AG09319 (cell line): Measurements from ENCODE around the gene TPST1.
"Not testable (repeated sequence)": the region's sequence is repeated elsewhere in the genome, so short reads cannot be mapped to it uniquely, and the experiment has no call there.

Source experiments
- DNase-seq: peaks from one replicate; pipeline ENCODE4 v3.0.0-alpha.2; 2010; ENCODE audit warnings: low read depth; ENCODE audit errors: extremely low read depth
- TF ChIP-seq, protein P1 (sequence below): IDR thresholded peaks from 2 replicates; pipeline ENCODE4 v1.5.1; 2011; ENCODE audit warnings: low read depth, mild to moderate bottlenecking, inconsistent platforms, low read length, moderate library complexity

The TPST1 gene

DNA sequence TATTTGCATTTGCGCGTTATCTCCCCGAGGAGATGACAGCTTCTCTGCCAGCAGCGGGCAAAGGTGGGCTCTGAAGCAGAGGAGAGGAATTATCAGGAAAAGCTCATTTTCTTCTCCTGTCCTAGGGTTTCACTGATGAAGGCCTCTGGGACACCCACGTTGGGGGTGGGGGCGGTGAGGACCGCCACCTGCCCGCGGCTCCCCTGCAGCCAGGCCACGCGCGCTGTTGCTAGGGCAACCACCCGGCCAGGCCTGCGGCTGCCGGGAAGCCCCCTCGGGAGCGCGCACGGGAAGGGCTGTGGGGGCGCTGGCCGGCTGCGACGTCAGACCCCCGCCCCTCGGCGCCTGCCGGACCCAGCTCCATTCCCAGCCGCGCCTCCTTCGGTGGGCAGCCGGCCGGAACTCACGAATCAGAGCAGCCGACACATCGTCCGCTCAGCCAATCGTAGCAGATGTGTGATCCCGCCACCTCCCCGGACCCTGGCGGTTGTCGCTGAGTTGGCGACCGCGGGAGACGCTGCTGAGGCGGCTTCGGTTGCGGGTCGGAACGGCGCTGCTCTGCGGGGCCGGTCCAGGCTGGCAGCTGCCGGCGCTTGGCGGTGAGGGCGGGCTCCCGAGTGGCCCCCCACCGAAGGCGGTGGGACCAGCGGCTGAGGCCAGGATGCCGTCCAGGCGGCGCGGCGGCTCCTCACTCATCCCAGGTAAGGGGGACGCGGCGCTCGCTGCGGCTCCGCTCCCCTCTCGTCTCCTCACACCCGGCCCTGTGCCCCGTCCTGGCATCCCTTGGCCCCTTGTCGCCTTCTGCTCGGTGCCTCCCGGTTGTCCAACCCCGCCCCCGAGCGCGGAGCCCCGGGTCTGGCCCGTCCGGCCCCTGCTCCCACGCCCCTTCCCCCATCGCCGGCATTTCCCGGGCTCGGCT, at the start of gene TPST1:
Gene TPST1 (plus strand): TSS at position 513 of the 919 bp plus-strand sequence. CDS start 35,092 bp downstream, outside the sequence.
- TF ChIP-seq, protein P1, sequence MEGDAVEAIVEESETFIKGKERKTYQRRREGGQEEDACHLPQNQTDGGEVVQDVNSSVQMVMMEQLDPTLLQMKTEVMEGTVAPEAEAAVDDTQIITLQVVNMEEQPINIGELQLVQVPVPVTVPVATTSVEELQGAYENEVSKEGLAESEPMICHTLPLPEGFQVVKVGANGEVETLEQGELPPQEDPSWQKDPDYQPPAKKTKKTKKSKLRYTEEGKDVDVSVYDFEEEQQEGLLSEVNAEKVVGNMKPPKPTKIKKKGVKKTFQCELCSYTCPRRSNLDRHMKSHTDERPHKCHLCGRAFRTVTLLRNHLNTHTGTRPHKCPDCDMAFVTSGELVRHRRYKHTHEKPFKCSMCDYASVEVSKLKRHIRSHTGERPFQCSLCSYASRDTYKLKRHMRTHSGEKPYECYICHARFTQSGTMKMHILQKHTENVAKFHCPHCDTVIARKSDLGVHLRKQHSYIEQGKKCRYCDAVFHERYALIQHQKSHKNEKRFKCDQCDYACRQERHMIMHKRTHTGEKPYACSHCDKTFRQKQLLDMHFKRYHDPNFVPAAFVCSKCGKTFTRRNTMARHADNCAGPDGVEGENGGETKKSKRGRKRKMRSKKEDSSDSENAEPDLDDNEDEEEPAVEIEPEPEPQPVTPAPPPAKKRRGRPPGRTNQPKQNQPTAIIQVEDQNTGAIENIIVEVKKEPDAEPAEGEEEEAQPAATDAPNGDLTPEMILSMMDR: peak; percentile 45
- DNase-seq: peak; percentile 52

DNA sequence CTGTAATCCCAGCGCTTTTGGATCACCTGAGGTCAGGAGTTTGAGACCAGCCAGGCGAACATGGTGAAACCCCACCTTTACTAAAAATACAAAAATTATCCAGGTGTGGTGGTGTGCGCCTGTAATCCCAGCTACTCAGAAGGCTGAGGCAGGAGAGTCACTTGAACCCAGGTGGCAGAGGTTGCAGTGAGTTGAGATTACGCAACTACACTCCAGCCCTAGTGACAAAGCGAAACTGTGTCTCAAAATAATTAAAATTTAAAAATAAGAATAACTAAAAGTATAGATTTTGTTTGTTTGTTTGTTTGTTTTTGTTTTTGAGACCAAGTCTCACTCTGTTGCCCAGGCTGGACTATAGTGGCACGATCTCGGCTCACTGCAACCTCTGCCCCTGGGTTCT, 49.1 kb upstream of the TPST1 start:
- DNase-seq: not testable (repeated sequence)

DNA sequence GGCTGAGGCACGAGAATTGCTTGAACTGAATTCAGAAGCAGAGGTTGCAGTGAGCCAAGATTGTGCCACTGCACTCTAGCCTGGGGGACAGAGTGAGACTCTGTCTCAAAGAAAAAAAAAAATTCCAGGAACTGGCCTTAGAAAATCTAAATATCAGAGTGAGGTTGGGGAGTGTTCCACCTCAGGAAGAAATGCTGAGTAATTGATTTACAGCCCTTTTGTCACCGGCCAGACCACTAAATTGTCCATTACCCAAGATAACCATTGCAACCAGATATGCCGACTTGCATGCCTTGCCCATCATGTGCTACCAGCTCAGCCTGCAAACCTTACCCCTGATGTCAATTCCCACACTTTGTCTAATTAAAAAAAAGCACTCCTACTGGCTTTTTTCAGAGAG, 48.1 kb upstream of the TPST1 start:
- TF ChIP-seq, protein P1: no peak
- no peak for DNase-seq

DNA sequence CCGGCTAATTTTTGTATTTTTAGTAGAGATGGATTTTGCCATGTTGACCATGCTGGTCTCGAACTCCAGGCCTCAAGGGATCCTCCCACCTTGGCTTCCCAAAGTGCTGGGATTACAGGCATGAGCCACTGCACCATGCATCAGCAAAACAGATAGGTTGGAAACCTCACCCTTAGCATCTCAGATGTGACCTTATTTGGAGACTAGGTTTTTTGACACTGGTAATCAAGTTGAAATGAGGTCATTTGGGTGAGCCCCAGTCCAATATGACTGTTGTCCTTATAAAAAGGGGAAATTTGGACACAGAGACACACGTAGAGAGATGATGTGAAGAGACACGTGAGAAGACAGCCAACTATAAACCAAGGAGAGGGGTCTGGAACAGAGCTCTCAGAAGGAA, 42.5 kb upstream of the TPST1 start:
- no peak for DNase-seq

DNA sequence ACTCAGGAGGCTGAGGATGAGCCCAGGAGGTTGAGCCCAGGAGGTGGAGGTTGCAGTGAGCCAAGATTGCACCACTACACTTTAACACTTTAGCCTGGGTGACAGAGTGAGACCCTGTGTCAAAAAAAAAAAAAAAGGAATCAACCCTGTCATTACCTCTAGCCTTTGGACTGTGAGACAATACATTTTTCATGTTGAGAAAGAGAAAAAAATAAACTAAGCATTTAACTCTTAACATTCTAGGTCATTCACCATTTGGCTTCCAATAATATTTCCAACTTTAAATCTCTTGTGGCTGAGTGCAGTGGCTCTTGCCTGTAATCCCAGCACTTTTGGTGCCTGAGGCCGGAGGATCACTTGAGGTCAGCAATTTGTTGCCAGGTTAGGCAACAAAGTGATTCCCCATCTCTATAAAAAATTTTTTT, 41.9 kb upstream of the TPST1 start:
- DNase-seq: no peak

More for the DNA sequence above, 42.5 kb upstream of the TPST1 start:
- TF ChIP-seq, protein P1: no peak

DNA sequence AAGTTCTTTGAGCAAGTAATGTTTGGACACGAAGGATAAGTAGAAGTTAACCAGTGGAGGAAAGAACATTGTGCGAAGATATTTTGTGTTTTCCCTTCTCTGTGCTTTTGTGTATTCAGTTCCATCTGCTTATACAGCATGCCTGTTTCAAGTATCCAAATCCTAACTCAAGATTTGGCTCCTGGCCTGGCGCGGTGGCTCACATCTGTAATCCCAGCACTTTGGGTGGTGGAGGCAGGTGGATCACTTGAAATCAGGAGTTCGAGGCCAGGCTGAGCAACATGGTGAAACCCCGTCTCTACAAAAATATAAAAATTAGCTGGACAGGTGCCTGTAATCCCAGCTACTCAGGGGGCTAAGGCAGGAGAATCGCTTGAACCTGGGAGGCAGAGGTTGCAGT, 40.8 kb upstream of the TPST1 start:
- DNase-seq: no peak
- TF ChIP-seq, protein P1: no peak

More for the DNA sequence above, 41.9 kb upstream of the TPST1 start:
- TF ChIP-seq, protein P1: no peak

DNA sequence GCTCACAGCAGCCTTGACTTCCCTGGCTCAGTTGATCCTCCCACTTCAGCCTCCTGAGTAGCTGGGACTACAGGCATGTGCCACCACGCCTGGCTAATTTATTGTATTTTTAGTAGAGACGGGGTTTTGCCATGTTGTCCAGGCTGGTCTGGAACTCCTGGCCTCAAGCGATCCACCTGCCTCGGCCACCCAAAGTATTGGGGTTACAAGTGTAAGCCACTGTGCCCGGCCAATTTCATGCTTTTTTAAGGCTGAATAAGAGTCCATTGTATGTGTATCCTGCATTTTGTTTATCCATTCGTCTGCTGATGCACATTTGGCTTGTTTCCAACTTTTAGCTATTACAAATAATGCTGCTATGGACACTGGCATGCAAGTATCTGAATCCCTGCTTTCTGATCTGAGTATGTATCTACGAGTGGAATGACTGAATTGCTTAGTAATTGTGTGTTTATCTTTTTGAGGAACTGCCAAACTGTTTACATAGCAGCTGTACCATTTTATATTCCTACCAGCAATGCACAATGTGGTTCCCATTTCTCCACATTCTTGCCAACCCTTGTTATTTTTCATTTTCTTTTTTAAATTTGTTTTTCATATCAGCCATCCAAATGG, 37.3 kb upstream of the TPST1 start:
- peak; percentile 84 for DNase-seq
- TF ChIP-seq, protein P1: no peak
